RWPE1 (cell line): ENCODE results near the gene SF3A1.
"Not testable (repeated sequence)": the region's sequence is repeated elsewhere in the genome, so short reads cannot be mapped to it uniquely, and the experiment has no call there.

Experiments
- CTCF ChIA-PET: fragments of 350-600 bp; sonication (Branson Sonifier 250); formaldehyde crosslinking; extraction: SDS; loops from one replicate; lab custom pipeline; 2021; lab: Yijun Ruan, JAX
- POLR2A ChIA-PET: fragments of 400-600 bp; formaldehyde crosslinking; extraction: SDS; loops from one replicate; lab custom pipeline; 2020; ENCODE audit warnings: antibody characterized with exemption; ENCODE audit not compliant: low non-redundant PET; lab: Yijun Ruan, JAX
- DNase-seq: peaks from one replicate; pipeline ENCODE4 v3.0.0; 2012; ENCODE audit warnings: low spot score
- H3K27ac ChIP-seq: fragments of 450-650 bp; 2 replicates; pipeline ENCODE4 v1.5.1; 2017
- CTCF ChIP-seq: fragments of 450-650 bp; conservative IDR thresholded peaks from 2 replicates; pipeline ENCODE4 v1.5.1; 2017; ENCODE audit warnings: low read depth, mild to moderate bottlenecking

Gene SF3A1

GRCh38 chr22:30344447-30345200 lies 12.1 kb downstream of the SF3A1 start:
- POLR2A ChIA-PET = no interaction called here

GRCh38 chr22:30340911-30341685 lies 15.6 kb downstream of the SF3A1 start:
- H3K27ac ChIP-seq = peak overlapping the region; percentile 6
- no peak for TF ChIP-seq CTCF
- no peak for DNase-seq
- CTCF ChIA-PET = interaction anchor here (0.7 kb wide), 1 partner anchor 52 kb away, joined by 4 read pairs; the partner anchor contains the start of gene CASTOR1
- POLR2A ChIA-PET = no interaction called here

More at GRCh38 chr22:30344447-30345200, 12.1 kb downstream of the SF3A1 start:
- CTCF ChIA-PET = interaction anchor here (0.6 kb wide), 1 partner anchor 134 kb away, joined by 5 read pairs; no protein-coding TSS in a partner anchor
- no peak overlapping the region for H3K27ac ChIP-seq
- no peak for DNase-seq
- TF ChIP-seq CTCF = no peak

- DNase-seq = no peak
- H3K27ac ChIP-seq = no peak overlapping the region
- no peak for TF ChIP-seq CTCF
- ChIA-PET POLR2A (no interaction called here), CTCF (interaction anchor here (0.6 kb wide), 2 partner anchors 12 to 870 kb away, joined by 3 to 8 read pairs; no protein-coding TSS in a partner anchor)
These were observed 17.9 kb downstream of the SF3A1 start for GRCh38 chr22:30338802-30339201.

- DNase-seq, H3K27ac ChIP-seq, POLR2A ChIA-PET: not testable (repeated sequence)
- CTCF ChIA-PET = interaction anchor here (0.6 kb wide), 1 partner anchor 869 kb away, joined by 3 read pairs; no protein-coding TSS in a partner anchor
These were observed 18.4 kb downstream of the SF3A1 start for GRCh38 chr22:30338341-30338740.

GRCh38 chr22:30337461-30337778 lies 19.3 kb downstream of the SF3A1 start:
- ChIA-PET CTCF (no interaction called here), POLR2A (no interaction called here)
- no peak overlapping the region for H3K27ac ChIP-seq
- DNase-seq = no peak
- no peak for TF ChIP-seq CTCF

- TF ChIP-seq CTCF = no peak
- POLR2A ChIA-PET = no interaction called here
- H3K27ac ChIP-seq = no peak overlapping the region
- CTCF ChIA-PET = no interaction called here
- DNase-seq = no peak
These were observed 19.8 kb downstream of the SF3A1 start for GRCh38 chr22:30336752-30337460.
